Transverse colon (tissue), 4 donors: ENCODE measurements around the gene DNM1.

Experiments used
- CTCF ChIP-seq, 5 experiments: fragments of 200-600 bp in 3 of 5; fragments of 450-650 bp in 2 of 5; sonication (generic) in 3 of 5; IDR thresholded peaks; 1 replicate in 2 of 5; 2 replicates in 3 of 5; pipeline ENCODE4 v1.5.1; 2016 to 2017; ENCODE audit warnings: antibody characterized with exemption in 5 of 5, inconsistent platforms in 3 of 5, mild to moderate bottlenecking in 2 of 5, moderate library complexity in 1 of 5
- EP300 ChIP-seq: sonication (generic); formaldehyde crosslinking; IDR thresholded peaks from one replicate; pipeline ENCODE4 v1.6.1; 2017; ENCODE audit warnings: antibody characterized with exemption, low read depth
- POLR2A ChIP-seq: fragments of 450-650 bp; IDR thresholded peaks from one replicate; pipeline ENCODE4 v1.6.1; 2016; ENCODE audit warnings: antibody characterized with exemption, mild to moderate bottlenecking, moderate library complexity
- POLR2AphosphoS5 ChIP-seq, 3 donors: sonication (generic); formaldehyde crosslinking; IDR thresholded peaks; one replicate each; pipeline ENCODE4 v1.6.1; 2016; ENCODE audit warnings: antibody characterized with exemption in 3 of 3

- TF ChIP-seq CTCF (IDR thresholded peaks at IDR 0.05): no peak
- no peak for TF ChIP-seq POLR2A
- TF ChIP-seq POLR2AphosphoS5 (IDR thresholded peaks at IDR 0.05): no peak
- TF ChIP-seq EP300: no peak
These were observed 15.0 kb upstream of the DNM1 start for GRCh38 chr9:128188209-128188608.
